ENCODE measurements around the gene SV2A.
"Not testable (repeated sequence)": the region's sequence is repeated elsewhere in the genome, so short reads cannot be mapped to it uniquely, and the experiment has no call there.

Gene SV2A

DNA sequence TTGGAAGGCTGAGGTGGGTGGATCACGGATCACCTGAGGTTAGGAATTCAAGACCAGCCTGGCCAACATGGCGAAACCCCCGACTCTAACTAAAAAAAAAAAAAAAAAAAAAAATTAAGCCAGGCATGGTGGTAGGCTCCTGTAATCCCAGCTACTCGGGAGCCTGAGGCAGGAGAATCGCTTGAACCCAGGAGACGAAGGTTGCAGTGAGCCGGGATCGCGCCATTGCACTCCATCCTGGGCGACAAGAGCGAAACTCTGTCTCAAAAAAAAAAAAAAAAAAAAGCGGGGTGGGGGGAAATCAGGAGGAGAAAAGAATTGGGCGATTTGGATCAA, 21.0 kb upstream of the SV2A start:
- H3K36me3 ChIP-seq (ENCODE audit: insufficient read depth, low read length); H3K4me3 ChIP-seq (ENCODE audit: low read length); H3K27me3 ChIP-seq (ENCODE audit: insufficient read depth, low read length); H3K9me3 ChIP-seq (ENCODE audit: low read length); H2AFZ ChIP-seq (ENCODE audit: low read depth, low read length): not testable (repeated sequence)
- peaks cover 18% of the 10 kb centered on the region for H3K4me1 ChIP-seq (ENCODE audit: insufficient read depth, low read length)

GRCh38 chr1:149937759-149938158, 20.1 kb upstream of the SV2A start:
- Histone ChIP-seq H3K27me3 (ENCODE audit: insufficient read depth, low read length) (no peaks in the 10 kb centered on the region), H3K9me3 (ENCODE audit: low read length) (no peaks in the 10 kb centered on the region), H3K4me3 (ENCODE audit: low read length) (no peak overlapping the region), H3K36me3 (ENCODE audit: insufficient read depth, low read length) (peaks cover under 1% of the 10 kb centered on the region), H3K4me1 (ENCODE audit: insufficient read depth, low read length) (peaks cover 18% of the 10 kb centered on the region), H2AFZ (ENCODE audit: low read depth, low read length) (no peak overlapping the region)

DNA sequence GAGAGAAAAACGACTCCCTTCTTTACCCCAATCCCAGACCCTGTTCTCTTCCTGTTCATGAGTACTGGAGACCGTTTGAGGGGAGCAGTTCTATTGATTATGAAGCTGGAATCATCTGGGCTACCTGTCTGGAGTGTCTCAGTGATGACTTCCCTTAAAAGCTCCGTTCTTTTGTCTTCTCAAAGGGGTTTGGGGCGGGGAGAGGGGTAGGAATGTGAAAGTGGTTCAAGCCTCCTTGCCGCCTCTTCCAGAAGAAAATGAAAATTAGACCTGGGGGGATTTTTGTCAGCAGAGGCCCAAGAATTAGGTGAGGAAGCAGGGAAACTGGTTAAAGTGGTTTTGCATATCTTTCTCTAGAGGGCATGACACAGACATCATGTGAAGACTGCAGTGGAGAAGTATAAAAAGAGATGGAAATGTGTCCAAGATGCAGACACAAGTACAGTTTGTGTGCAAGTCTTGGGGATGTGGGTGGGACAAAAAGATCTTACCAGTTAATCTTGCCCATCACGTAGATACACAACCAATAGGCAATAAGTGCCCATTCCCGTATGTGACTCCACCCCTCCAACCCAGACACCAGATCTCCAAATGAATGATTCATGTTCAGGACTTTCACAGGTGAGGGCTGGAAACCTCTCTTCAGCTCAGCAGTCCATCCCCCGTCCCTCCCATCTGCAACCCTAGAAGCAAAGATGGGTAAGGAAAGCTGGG, 19.5 kb upstream of the SV2A start:
- no peaks in the 10 kb centered on the region for H3K27me3 ChIP-seq (ENCODE audit: insufficient read depth, low read length)
- H3K4me3 ChIP-seq (ENCODE audit: low read length): peak overlapping the region; percentile 30
- H3K36me3 ChIP-seq (ENCODE audit: insufficient read depth, low read length): no peaks in the 10 kb centered on the region
- peaks cover 16% of the 10 kb centered on the region for H3K4me1 ChIP-seq (ENCODE audit: insufficient read depth, low read length)
- H3K9me3 ChIP-seq (ENCODE audit: low read length): no peaks in the 10 kb centered on the region
- no peak overlapping the region for H2AFZ ChIP-seq (ENCODE audit: low read depth, low read length)

GRCh38 chr1:149936170-149936991, 18.7 kb upstream of the SV2A start, which contains the start of gene MTMR11:
TSS of gene MTMR11 (minus strand) at chr1:149936879. CDS start at chr1:149936647, 232 bp downstream.
- H3K4me1 ChIP-seq (ENCODE audit: insufficient read depth, low read length): peaks cover 12% of the 10 kb centered on the region
- H2AFZ ChIP-seq (ENCODE audit: low read depth, low read length): no peak within 1 kb of the TSS
- no peaks in the 10 kb centered on the region for H3K27me3 ChIP-seq (ENCODE audit: insufficient read depth, low read length)
- no peaks in the 10 kb centered on the region for H3K36me3 ChIP-seq (ENCODE audit: insufficient read depth, low read length)
- H3K9me3 ChIP-seq (ENCODE audit: low read length): no peaks in the 10 kb centered on the region
- H3K4me3 ChIP-seq (ENCODE audit: low read length): peak within 1 kb of the TSS; percentile 30

- Histone ChIP-seq H3K4me1 (ENCODE audit: insufficient read depth, low read length) (peaks cover 12% of the 10 kb centered on the region), H2AFZ (ENCODE audit: low read depth, low read length) (no peak overlapping the region), H3K36me3 (ENCODE audit: insufficient read depth, low read length) (no peaks in the 10 kb centered on the region), H3K4me3 (ENCODE audit: low read length) (no peak overlapping the region), H3K9me3 (ENCODE audit: low read length) (no peaks in the 10 kb centered on the region), H3K27me3 (ENCODE audit: insufficient read depth, low read length) (no peaks in the 10 kb centered on the region)
These were observed 16.7 kb upstream of the SV2A start for GRCh38 chr1:149934356-149934755.

DNA sequence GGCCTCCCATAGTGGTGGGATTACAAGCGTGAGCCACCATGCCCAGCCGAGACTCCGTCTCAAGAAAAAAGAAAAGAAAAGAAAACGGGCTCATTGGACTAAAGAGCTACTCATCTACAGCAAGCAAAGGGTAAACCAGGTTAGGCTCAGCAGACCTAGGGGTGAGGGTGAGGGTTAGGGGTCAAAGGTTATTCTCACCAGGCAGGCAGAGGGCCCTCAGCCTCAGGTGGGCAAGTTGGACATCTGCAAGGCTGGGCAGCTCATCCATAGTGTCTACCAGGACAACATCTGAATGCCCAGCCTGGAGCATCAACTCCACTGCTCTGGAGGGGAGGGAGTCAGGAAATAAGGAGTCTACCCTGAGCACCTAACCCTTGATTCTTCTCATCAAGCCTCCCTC, 15.6 kb upstream of the SV2A start:
- H3K9me3 ChIP-seq (ENCODE audit: low read length): no peaks in the 10 kb centered on the region
- peaks cover 11% of the 10 kb centered on the region for H3K4me1 ChIP-seq (ENCODE audit: insufficient read depth, low read length)
- H2AFZ ChIP-seq (ENCODE audit: low read depth, low read length): no peak overlapping the region
- no peaks in the 10 kb centered on the region for H3K36me3 ChIP-seq (ENCODE audit: insufficient read depth, low read length)
- no peak overlapping the region for H3K4me3 ChIP-seq (ENCODE audit: low read length)
- H3K27me3 ChIP-seq (ENCODE audit: insufficient read depth, low read length): no peaks in the 10 kb centered on the region

DNA sequence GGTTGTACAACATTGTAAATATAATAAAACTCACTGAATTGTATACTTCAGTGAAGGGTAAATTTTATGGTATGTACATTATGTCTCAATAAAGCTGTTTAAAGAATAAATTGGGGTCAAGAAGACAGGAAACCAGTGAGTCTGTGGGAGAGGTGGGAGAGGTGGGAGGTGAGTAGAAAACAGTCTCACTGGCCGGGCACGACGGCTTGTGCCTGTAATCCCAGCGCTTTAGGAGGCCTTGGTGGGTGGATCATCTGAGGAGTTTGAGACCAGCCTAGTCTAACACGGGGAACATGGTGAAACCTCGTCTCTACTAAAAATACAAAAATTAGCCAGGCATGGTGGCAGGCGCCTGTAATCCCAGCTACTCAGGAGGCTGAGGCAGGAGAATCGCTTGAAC, 14.8 kb upstream of the SV2A start:
- no peaks in the 10 kb centered on the region for H3K9me3 ChIP-seq (ENCODE audit: low read length)
- no peak overlapping the region for H2AFZ ChIP-seq (ENCODE audit: low read depth, low read length)
- H3K36me3 ChIP-seq (ENCODE audit: insufficient read depth, low read length): no peaks in the 10 kb centered on the region

GRCh38 chr1:149931212-149931790, 13.7 kb upstream of the SV2A start:
- Histone ChIP-seq H3K27me3 (ENCODE audit: insufficient read depth, low read length) (no peaks in the 10 kb centered on the region), H3K4me1 (ENCODE audit: insufficient read depth, low read length) (peaks cover 18% of the 10 kb centered on the region), H3K4me3 (ENCODE audit: low read length) (no peak overlapping the region), H3K36me3 (ENCODE audit: insufficient read depth, low read length) (peaks cover 5% of the 10 kb centered on the region), H2AFZ (ENCODE audit: low read depth, low read length) (no peak overlapping the region), H3K9me3 (ENCODE audit: low read length) (no peaks in the 10 kb centered on the region)

More for the DNA sequence above, 14.8 kb upstream of the SV2A start:
- Histone ChIP-seq H3K27me3 (ENCODE audit: insufficient read depth, low read length) (no peaks in the 10 kb centered on the region), H3K4me3 (ENCODE audit: low read length) (no peak overlapping the region), H3K4me1 (ENCODE audit: insufficient read depth, low read length) (peaks cover 14% of the 10 kb centered on the region)

DNA sequence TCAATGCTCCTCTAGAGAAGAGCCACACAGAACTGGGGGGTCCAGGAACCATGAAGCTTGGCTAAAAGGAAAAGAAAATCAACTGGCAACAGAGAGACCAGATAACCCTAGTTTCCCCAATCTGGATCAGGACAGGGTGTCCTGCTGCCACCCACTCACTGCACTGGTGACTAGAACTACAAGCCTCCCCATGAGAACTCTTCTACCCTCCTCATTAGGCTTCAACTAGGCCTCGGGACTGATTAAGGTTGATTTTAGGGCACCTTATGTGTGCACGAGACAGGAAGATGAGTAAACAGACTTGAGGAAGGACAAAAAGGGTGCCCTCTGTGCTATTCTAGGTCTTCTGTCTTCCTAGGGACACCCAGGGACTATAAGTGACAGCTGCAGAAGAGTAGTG, 12.2 kb upstream of the SV2A start:
- peaks cover 20% of the 10 kb centered on the region for H3K36me3 ChIP-seq (ENCODE audit: insufficient read depth, low read length)
- H3K27me3 ChIP-seq (ENCODE audit: insufficient read depth, low read length): no peaks in the 10 kb centered on the region

GRCh38 chr1:149928401-149928724, 10.7 kb upstream of the SV2A start:
- Histone ChIP-seq H3K36me3 (ENCODE audit: insufficient read depth, low read length) (peaks cover 35% of the 10 kb centered on the region), H3K27me3 (ENCODE audit: insufficient read depth, low read length) (no peaks in the 10 kb centered on the region), H3K4me3 (ENCODE audit: low read length) (peak overlapping the region; percentile 86), H2AFZ (ENCODE audit: low read depth, low read length) (no peak overlapping the region), H3K4me1 (ENCODE audit: insufficient read depth, low read length) (peaks cover 25% of the 10 kb centered on the region), H3K9me3 (ENCODE audit: low read length) (no peaks in the 10 kb centered on the region)

More for the DNA sequence above, 12.2 kb upstream of the SV2A start:
- peaks cover 25% of the 10 kb centered on the region for H3K4me1 ChIP-seq (ENCODE audit: insufficient read depth, low read length)
- H3K9me3 ChIP-seq (ENCODE audit: low read length): no peaks in the 10 kb centered on the region
- no peak overlapping the region for H3K4me3 ChIP-seq (ENCODE audit: low read length)
- H2AFZ ChIP-seq (ENCODE audit: low read depth, low read length): no peak overlapping the region

GRCh38 chr1:149927563-149928400, 10.1 kb upstream of the SV2A start, which contains the start of gene SF3B4:
TSS of gene SF3B4 (minus strand) at chr1:149927803. CDS start at chr1:149927759, 44 bp downstream.
- H3K4me3 ChIP-seq (ENCODE audit: low read length): peak within 1 kb of the TSS; percentile 86
- peak within 1 kb of the TSS; percentile 39 for H2AFZ ChIP-seq (ENCODE audit: low read depth, low read length)
- peaks cover 25% of the 10 kb centered on the region for H3K4me1 ChIP-seq (ENCODE audit: insufficient read depth, low read length)
- H3K9me3 ChIP-seq (ENCODE audit: low read length): no peaks in the 10 kb centered on the region
- no peaks in the 10 kb centered on the region for H3K27me3 ChIP-seq (ENCODE audit: insufficient read depth, low read length)
- peaks cover 40% of the 10 kb centered on the region for H3K36me3 ChIP-seq (ENCODE audit: insufficient read depth, low read length)

GRCh38 chr1:149927056-149927562, 9.5 kb upstream of the SV2A start:
- no peak overlapping the region for H2AFZ ChIP-seq (ENCODE audit: low read depth, low read length)
- peak overlapping the region; percentile 86 for H3K4me3 ChIP-seq (ENCODE audit: low read length)
- no peaks in the 10 kb centered on the region for H3K9me3 ChIP-seq (ENCODE audit: low read length)
- no peaks in the 10 kb centered on the region for H3K27me3 ChIP-seq (ENCODE audit: insufficient read depth, low read length)
- peaks cover 44% of the 10 kb centered on the region for H3K36me3 ChIP-seq (ENCODE audit: insufficient read depth, low read length)
- peaks cover 25% of the 10 kb centered on the region for H3K4me1 ChIP-seq (ENCODE audit: insufficient read depth, low read length)

Measured in neuron (in vitro differentiated cells).